OCI-LY7 (cell line): Measurements from ENCODE around the gene PSMB1. TPM values are rescaled to one million over a fixed set of nuclear protein-coding genes. Genes with fewer than 3 reads are reported as not detected.
"Not testable (repeated sequence)": the region's sequence is repeated elsewhere in the genome, so short reads cannot be mapped to it uniquely, and the experiment has no call there.

ENCODE experiments used
- BruUV-seq: library from RNA; stranded (reverse); fragments of 400-500 nt; replicated peaks from 2 replicates; lab custom pipeline; 2021; lab: Mats Ljungman, UMichigan
- CTCF ChIA-PET: fragments of 300-600 bp; sonication (Branson Sonifier 250); formaldehyde crosslinking; loops from one replicate; lab custom pipeline; 2022; ENCODE audit warnings: antibody characterized with exemption; ENCODE audit not compliant: unreplicated experiment; lab: Charles Lee
- POLR2A ChIA-PET: fragments of 300-600 bp; sonication (Branson Sonifier 250); formaldehyde crosslinking; loops from one replicate; lab custom pipeline; 2022; ENCODE audit warnings: antibody characterized with exemption; lab: Charles Lee
- DNase-seq: peaks from one replicate; pipeline ENCODE4 v3.0.0-alpha.2; 2015; ENCODE audit warnings: low spot score
- H2AFZ ChIP-seq: fragments of 200-600 bp; sonication (generic), shearing (Covaris generic); 2 replicates; pipeline ENCODE4 v1.6.1; 2014; ENCODE audit warnings: mild to moderate bottlenecking, antibody characterized with exemption, low read length, moderate library complexity
- H3K27ac ChIP-seq: fragments of 200-600 bp; sonication (generic); 2 replicates; pipeline ENCODE4 v1.5.1; 2014; ENCODE audit warnings: mixed run types, low read depth, mild to moderate bottlenecking, moderate library complexity, low read length, inconsistent platforms; ENCODE audit not compliant: poor library complexity, severe bottlenecking
- H3K36me3 ChIP-seq: fragments of 200-600 bp; sonication (generic); 2 replicates; pipeline ENCODE4 v1.6.1; 2014; ENCODE audit warnings: mild to moderate bottlenecking, antibody characterized with exemption, low read length, moderate library complexity, mixed read lengths; ENCODE audit not compliant: insufficient read depth
- H3K4me1 ChIP-seq: fragments of 200-600 bp; sonication (generic); 2 replicates; pipeline ENCODE4 v1.5.1; 2014; ENCODE audit warnings: mild to moderate bottlenecking, low read length; ENCODE audit not compliant: insufficient read depth, poor library complexity, severe bottlenecking
- H3K4me2 ChIP-seq: fragments of 200-600 bp; sonication (generic); 2 replicates; pipeline ENCODE4 v1.6.1; 2014; ENCODE audit warnings: mild to moderate bottlenecking, low read length
- H3K4me3 ChIP-seq: fragments of 200-600 bp; sonication (generic); 2 replicates; pipeline ENCODE4 v1.5.1; 2014; ENCODE audit warnings: mild to moderate bottlenecking, low read depth, low read length; ENCODE audit not compliant: poor library complexity, severe bottlenecking
- H3K79me2 ChIP-seq: fragments of 200-600 bp; sonication (generic); 2 replicates; pipeline ENCODE4 v1.6.1; 2016; ENCODE audit warnings: low read depth, mild to moderate bottlenecking, low read length, moderate library complexity, mixed read lengths; ENCODE audit not compliant: insufficient read depth
- H3K9me2 ChIP-seq: fragments of 200-600 bp; sonication (generic); 2 replicates; pipeline ENCODE4 v1.6.1; 2016; ENCODE audit warnings: mild to moderate bottlenecking, low read length, mixed read lengths; ENCODE audit not compliant: insufficient read depth
- H3K9me3 ChIP-seq: fragments of 200-600 bp; sonication (generic); 2 replicates; pipeline ENCODE4 v1.6.1; 2014; ENCODE audit warnings: mild to moderate bottlenecking, mixed run types, low read length, mixed read lengths
- H4K20me1 ChIP-seq: fragments of 200-600 bp; sonication (generic); 2 replicates; pipeline ENCODE4 v1.6.1; 2014; ENCODE audit warnings: mild to moderate bottlenecking, antibody characterized with exemption, low read length, moderate library complexity, mixed read lengths; ENCODE audit not compliant: insufficient read depth
- CTCF ChIP-seq: fragments of 200-600 bp; sonication (generic); conservative IDR thresholded peaks from 2 replicates; pipeline ENCODE4 v1.5.1; 2014; ENCODE audit warnings: mild to moderate bottlenecking, antibody characterized with exemption, low read length, moderate library complexity, mixed read lengths
- EZH2phosphoT487 ChIP-seq: fragments of 200-600 bp; sonication (generic); IDR thresholded peaks from 2 replicates; pipeline ENCODE4 v1.6.1; 2018; ENCODE audit warnings: low read depth, borderline replicate concordance, mild to moderate bottlenecking, mixed run types, antibody characterized with exemption, low read length, moderate library complexity, mixed read lengths
- intact Hi-C: fragments of 100-400 bp; cut with micrococcal nuclease; formaldehyde crosslinking; loops from one replicate; pipeline ENCODE4 v1.10.0; 2022; ENCODE audit not compliant: unreplicated experiment
- total RNA-seq, 2 experiments: library from RNA; depleted of rRNA in 1 of 2; stranded (reverse); fragments of >200 nt in 1 of 2; shearing (Covaris generic) in 1 of 2; gene quantifications; 2 replicates each; pipeline ENCODE4 v1.2.3, GENCODE V29; 2014 to 2022

Gene PSMB1
- total RNA-seq, 2 experiments from 2014 or later, result 190 to 193 TPM

DNA sequence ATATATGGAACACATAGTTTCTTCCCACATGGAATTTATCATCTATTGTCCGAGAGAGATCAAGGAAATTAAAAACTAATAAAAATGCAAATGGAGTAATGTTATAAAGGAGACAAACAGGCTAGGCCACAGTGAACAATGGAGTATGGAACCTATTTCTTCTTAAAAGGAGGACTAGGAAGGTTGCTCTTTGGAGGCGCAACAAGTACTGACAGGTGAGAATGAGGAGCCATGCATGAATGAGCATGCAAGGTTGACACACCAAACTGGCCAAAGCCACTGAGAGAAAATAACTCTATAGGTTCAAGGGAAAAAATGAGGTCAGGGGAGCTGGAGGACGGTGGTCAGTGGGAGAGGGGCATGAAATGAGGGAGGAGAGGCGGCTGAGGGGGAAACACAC is 40.9 kb downstream of the PSMB1 start:
- H3K79me2 ChIP-seq, result no peaks in the 10 kb centered on the region
- H3K27ac ChIP-seq, result no peak overlapping the region
- ChIA-PET CTCF (no interaction called here), POLR2A (interaction anchor here (1.8 kb wide), 1 partner anchor 40 kb away, joined by 6 read pairs; the partner anchor contains the start of gene PSMB1)
- no peak for TF ChIP-seq CTCF
- TF ChIP-seq EZH2phosphoT487, result no peak
- intact Hi-C loops, result no loop called here
- no peak overlapping the region for H2AFZ ChIP-seq
- no peak overlapping the region for H3K4me2 ChIP-seq
- no peaks in the 10 kb centered on the region for H3K9me2 ChIP-seq
- BruUV-seq, result no TSS peak
- H3K4me1 ChIP-seq, result no peaks in the 10 kb centered on the region
- no peak overlapping the region for H3K4me3 ChIP-seq
- no peaks in the 10 kb centered on the region for H4K20me1 ChIP-seq
- no peaks in the 10 kb centered on the region for H3K9me3 ChIP-seq
- no peak for DNase-seq
- no peaks in the 10 kb centered on the region for H3K36me3 ChIP-seq

GRCh38 chr6:170510631-170511030 is 42.5 kb downstream of the PSMB1 start:
- H3K27ac ChIP-seq, result no peak overlapping the region
- POLR2A ChIA-PET, result interaction anchor here (0.5 to 1.8 kb wide), 2 partner anchors 42 to 99 kb away, joined by 4 to 6 read pairs; partner anchors contain the start of gene PSMB1
- DNase-seq, result no peak
- no peaks in the 10 kb centered on the region for H3K79me2 ChIP-seq
- no peak overlapping the region for H3K4me3 ChIP-seq
- CTCF ChIA-PET, result no interaction called here
- no peak overlapping the region for H2AFZ ChIP-seq
- intact Hi-C loops, result no loop called here
- no peaks in the 10 kb centered on the region for H3K9me3 ChIP-seq
- no peaks in the 10 kb centered on the region for H4K20me1 ChIP-seq
- H3K36me3 ChIP-seq, result no peaks in the 10 kb centered on the region
- H3K9me2 ChIP-seq, result no peaks in the 10 kb centered on the region
- BruUV-seq, result no TSS peak
- no peak overlapping the region for H3K4me2 ChIP-seq
- no peak for TF ChIP-seq CTCF
- no peak for TF ChIP-seq EZH2phosphoT487
- H3K4me1 ChIP-seq, result no peaks in the 10 kb centered on the region

DNA sequence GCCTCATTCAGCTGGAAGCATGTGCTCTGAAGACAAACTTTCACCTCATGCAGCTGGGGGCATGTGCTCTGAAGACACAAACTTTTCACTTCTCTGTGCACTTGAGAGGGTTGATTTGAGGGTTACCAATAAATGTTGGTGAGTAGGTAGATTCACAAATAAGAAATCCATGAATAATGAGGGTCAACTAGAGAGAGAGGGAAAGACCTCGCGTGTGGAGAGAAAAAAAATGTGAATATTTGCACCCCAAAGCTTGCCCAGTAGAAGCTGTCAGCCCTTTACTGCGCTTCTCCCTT is 43.4 kb downstream of the PSMB1 start:
- TF ChIP-seq EZH2phosphoT487 (no peak), CTCF (no peak)
- H2AFZ ChIP-seq, result no peak overlapping the region
- H3K9me2 ChIP-seq, result no peaks in the 10 kb centered on the region
- H3K9me3 ChIP-seq, result no peaks in the 10 kb centered on the region
- no TSS peak for BruUV-seq
- intact Hi-C loops, result no loop called here
- DNase-seq, result no peak
- H3K36me3 ChIP-seq, result no peaks in the 10 kb centered on the region
- CTCF ChIA-PET, result no interaction called here
- no peaks in the 10 kb centered on the region for H3K4me1 ChIP-seq
- POLR2A ChIA-PET, result no interaction called here
- H3K4me3 ChIP-seq, result no peak overlapping the region
- H3K79me2 ChIP-seq, result no peaks in the 10 kb centered on the region
- no peak overlapping the region for H3K4me2 ChIP-seq
- no peaks in the 10 kb centered on the region for H4K20me1 ChIP-seq
- no peak overlapping the region for H3K27ac ChIP-seq

DNA sequence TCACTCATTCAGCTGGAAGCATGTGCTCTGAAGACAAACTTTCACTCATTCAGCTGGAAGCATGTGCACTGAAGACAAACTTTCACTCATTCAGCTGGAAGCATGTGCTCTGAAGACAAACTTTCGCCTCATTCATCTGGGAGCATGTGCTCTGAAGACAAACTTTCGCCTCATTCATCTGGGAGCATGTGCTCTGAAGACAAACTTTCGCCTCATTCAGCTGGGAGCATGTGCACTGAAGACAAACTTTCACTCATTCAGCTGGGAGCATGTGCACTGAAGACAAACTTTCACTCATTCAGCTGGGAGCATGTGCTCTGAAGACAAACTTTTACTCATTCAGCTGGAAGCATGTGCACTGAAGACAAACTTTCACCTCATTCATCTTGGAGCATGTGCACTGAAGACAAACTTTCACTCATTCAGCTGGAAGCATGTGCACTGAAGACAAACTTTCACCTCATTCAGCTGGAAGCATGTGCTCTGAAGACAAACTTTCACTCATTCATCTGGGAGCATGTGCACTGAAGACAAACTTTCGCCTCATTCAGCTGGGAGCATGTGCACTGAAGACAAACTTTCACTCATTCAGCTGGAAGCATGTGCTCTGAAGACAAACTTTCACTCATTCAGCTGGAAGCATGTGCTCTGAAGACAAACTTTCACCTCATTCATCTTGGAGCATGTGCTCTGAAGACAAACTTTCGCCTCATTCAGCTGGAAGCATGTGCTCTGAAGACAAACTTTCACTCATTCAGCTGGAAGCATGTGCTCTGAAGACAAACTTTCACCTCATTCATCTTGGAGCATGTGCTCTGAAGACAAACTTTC is 44.0 kb downstream of the PSMB1 start:
- BruUV-seq, CTCF ChIA-PET, H3K9me2 ChIP-seq, POLR2A ChIA-PET, H4K20me1 ChIP-seq, H3K79me2 ChIP-seq, H2AFZ ChIP-seq, H3K4me1 ChIP-seq, intact Hi-C loops, DNase-seq, H3K9me3 ChIP-seq, H3K4me2 ChIP-seq, H3K36me3 ChIP-seq, H3K4me3 ChIP-seq, H3K27ac ChIP-seq: not testable (repeated sequence)
